KMS-11 (cell line): ENCODE results near the gene AMDHD2.
A peak's percentile ranks its signal among the peaks of the same experiment; 100 is the strongest.

Experiments used
- H2AFZ ChIP-seq: fragments of 200-600 bp; sonication (generic); 2 replicates; pipeline ENCODE4 v1.6.1; 2016; ENCODE audit warnings: antibody characterized with exemption, mixed run types, low read depth
- H3K27ac ChIP-seq: fragments of 200-600 bp; sonication (generic); 2 replicates; pipeline ENCODE4 v1.6.1; 2016; ENCODE audit warnings: mild to moderate bottlenecking, mixed run types
- H3K27me3 ChIP-seq: fragments of 200-600 bp; sonication (generic); 2 replicates; pipeline ENCODE4 v1.6.1; 2017; ENCODE audit warnings: mild to moderate bottlenecking, low read depth, mixed run types, moderate library complexity; ENCODE audit not compliant: insufficient read depth
- H3K36me3 ChIP-seq: fragments of 200-600 bp; sonication (generic); 2 replicates; pipeline ENCODE4 v1.6.1; 2017; ENCODE audit warnings: mild to moderate bottlenecking, mixed run types; ENCODE audit not compliant: insufficient read depth
- H3K4me1 ChIP-seq: fragments of 200-600 bp; sonication (generic); 2 replicates; pipeline ENCODE4 v1.6.1; 2016; ENCODE audit warnings: mild to moderate bottlenecking, low read depth, mixed run types; ENCODE audit not compliant: poor library complexity, severe bottlenecking
- H3K4me2 ChIP-seq: fragments of 200-600 bp; sonication (generic); 2 replicates; pipeline ENCODE4 v1.7.0; 2016; ENCODE audit warnings: mild to moderate bottlenecking, mixed run types
- H3K4me3 ChIP-seq: fragments of 200-600 bp; sonication (generic); IDR thresholded peaks from 2 replicates; pipeline ENCODE4 v1.6.1; 2017; ENCODE audit warnings: low read depth, low read length, mixed read lengths; ENCODE audit not compliant: insufficient read depth
- H3K79me2 ChIP-seq: fragments of 200-600 bp; sonication (generic); 2 replicates; pipeline ENCODE4 v1.6.1; 2016; ENCODE audit warnings: low read depth, mixed run types; ENCODE audit not compliant: insufficient read depth
- H3K9ac ChIP-seq: fragments of 200-600 bp; sonication (generic); 2 replicates; pipeline ENCODE4 v1.6.1; 2016; ENCODE audit warnings: mild to moderate bottlenecking, mixed run types
- H4K20me1 ChIP-seq: fragments of 200-600 bp; sonication (generic); 2 replicates; pipeline ENCODE4 v1.6.1; 2016; ENCODE audit warnings: mild to moderate bottlenecking, mixed run types; ENCODE audit not compliant: insufficient read depth
- TF ChIP-seq, protein P1 (sequence below): fragments of 200-600 bp; sonication (generic); conservative IDR thresholded peaks from 2 replicates; pipeline ENCODE4 v1.6.1; 2017; ENCODE audit warnings: low read depth, mild to moderate bottlenecking, antibody characterized with exemption, low read length, moderate library complexity, mixed read lengths

The AMDHD2 gene

DNA sequence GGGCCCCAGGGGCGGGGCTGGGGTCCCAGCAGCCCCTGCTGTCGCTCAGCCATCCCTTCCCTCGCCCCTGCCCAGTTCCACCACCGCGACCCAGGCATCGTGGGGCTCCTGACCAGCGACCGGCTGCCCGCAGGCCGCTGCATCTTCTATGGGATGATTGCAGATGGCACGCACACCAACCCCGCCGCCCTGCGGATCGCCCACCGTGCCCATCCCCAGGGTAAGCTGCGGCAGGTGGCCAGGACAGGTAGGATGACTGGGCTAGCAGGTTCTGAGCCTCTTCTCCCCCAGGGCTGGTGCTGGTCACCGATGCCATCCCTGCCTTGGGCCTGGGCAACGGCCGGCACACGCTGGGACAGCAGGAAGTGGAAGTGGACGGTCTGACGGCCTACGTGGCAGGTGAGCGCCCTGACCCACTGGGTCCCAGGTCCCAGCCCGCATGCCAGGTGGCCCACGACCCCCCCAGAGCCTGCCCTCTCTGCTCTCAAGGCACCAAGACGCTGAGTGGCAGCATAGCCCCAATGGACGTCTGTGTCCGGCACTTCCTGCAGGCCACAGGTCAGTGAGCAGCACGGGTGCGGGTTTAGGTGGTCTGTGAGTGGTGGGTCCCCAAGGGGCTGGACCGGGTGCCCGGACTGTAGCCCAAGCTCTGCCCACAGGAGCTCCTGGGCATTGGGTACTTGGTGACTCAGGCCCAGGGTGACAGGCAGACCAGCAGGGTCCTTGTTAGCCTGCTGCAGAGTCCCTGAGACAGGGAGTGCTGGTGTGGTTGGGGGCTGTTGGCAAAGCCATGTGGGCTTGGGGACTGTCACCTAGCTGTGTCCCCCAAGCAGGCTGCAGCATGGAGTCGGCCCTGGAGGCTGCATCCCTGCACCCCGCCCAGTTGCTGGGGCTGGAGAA, 8.2 kb downstream of the AMDHD2 start:
- H3K27ac ChIP-seq, result no peak overlapping the region
- no peaks in the 10 kb centered on the region for H3K27me3 ChIP-seq
- H3K4me1 ChIP-seq, result peaks cover 13% of the 10 kb centered on the region
- no peak overlapping the region for H2AFZ ChIP-seq
- H3K4me2 ChIP-seq, result no peak overlapping the region
- H3K79me2 ChIP-seq, result no peaks in the 10 kb centered on the region
- no peak overlapping the region for H3K9ac ChIP-seq
- TF ChIP-seq, protein P1, sequence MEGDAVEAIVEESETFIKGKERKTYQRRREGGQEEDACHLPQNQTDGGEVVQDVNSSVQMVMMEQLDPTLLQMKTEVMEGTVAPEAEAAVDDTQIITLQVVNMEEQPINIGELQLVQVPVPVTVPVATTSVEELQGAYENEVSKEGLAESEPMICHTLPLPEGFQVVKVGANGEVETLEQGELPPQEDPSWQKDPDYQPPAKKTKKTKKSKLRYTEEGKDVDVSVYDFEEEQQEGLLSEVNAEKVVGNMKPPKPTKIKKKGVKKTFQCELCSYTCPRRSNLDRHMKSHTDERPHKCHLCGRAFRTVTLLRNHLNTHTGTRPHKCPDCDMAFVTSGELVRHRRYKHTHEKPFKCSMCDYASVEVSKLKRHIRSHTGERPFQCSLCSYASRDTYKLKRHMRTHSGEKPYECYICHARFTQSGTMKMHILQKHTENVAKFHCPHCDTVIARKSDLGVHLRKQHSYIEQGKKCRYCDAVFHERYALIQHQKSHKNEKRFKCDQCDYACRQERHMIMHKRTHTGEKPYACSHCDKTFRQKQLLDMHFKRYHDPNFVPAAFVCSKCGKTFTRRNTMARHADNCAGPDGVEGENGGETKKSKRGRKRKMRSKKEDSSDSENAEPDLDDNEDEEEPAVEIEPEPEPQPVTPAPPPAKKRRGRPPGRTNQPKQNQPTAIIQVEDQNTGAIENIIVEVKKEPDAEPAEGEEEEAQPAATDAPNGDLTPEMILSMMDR, result no peak
- no peak overlapping the region for H3K4me3 ChIP-seq
- no peaks in the 10 kb centered on the region for H3K36me3 ChIP-seq
- no peaks in the 10 kb centered on the region for H4K20me1 ChIP-seq

DNA sequence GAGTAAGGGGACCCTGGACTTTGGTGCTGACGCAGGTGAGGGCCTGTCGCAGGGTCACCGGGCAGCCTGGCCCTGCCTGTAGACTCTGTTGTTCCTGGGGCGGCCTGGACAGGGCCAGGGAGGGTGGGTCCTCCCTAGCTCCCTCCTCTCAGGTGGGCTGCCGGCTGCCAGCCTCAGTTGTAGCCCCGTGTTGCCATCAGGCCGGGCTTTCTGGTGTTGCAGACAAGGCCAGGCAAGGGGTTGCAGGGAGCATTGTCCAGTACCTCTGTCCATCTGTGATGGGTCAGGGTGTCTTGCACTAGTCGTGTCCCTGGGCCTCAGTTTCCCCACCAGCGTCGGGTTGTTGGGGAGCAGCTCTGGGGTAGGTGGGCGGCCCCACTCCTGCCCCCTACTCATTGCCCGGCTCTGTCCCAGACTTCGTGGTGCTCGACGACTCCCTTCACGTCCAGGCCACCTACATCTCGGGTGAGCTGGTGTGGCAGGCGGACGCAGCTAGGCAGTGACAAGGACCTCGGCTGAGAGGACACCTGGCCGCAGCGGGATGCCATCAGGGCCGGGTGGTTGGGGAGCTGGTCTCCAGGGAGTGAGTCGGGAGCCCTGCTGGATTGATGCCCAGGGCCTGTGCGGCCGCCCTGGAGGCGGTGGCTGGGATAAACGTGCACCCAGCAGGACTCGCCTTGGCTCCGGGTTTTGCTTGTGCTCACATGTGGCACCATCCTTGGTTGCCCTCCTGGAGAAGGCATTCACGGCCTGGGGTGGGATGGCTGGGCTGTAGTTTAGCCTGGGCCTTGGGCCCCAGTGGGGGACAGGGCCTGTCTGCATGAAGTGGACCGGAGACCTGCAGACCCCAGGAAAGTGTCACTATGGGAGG, 9.1 kb downstream of the AMDHD2 start:
- no peak overlapping the region for H3K27ac ChIP-seq
- H3K27me3 ChIP-seq, result no peaks in the 10 kb centered on the region
- H3K4me3 ChIP-seq, result no peak overlapping the region
- H2AFZ ChIP-seq, result no peak overlapping the region
- no peak overlapping the region for H3K4me2 ChIP-seq
- H3K79me2 ChIP-seq, result no peaks in the 10 kb centered on the region
- H3K36me3 ChIP-seq, result no peaks in the 10 kb centered on the region
- TF ChIP-seq, protein P1, result no peak
- H3K4me1 ChIP-seq, result peaks cover 16% of the 10 kb centered on the region
- H4K20me1 ChIP-seq, result no peaks in the 10 kb centered on the region
- H3K9ac ChIP-seq, result no peak overlapping the region

DNA sequence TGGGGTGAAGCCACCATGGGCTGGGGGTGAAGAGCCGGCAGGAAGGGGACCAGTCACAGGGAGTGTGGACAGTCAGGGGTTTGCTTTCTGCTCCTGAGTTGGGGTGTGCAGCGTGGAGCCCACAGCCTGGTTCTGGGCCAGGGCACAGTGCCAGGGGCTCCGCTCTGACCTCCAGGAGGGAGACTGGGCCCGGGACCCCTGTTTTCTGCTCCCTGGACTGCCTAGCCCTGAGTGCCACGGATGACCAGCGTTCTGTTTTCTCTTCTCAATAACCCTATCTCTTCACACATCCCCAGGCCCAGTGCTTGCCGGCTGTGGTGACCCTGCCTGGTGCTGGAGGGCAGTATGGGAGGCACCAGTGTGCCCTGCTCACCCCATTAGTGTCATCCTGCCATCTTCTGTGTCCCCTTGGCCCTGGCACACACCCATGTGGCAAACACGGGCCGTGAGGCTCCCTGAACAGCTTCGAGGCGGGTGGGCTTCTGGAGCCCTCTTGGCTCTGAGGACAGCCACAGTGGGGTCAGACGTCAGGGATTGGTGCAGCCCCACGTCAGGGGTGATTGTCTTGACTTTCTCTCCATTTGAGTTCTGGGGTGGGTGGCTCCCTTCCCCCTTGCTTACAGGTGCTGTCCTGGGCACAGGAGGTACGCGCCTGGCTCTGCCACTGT, 9.9 kb downstream of the AMDHD2 start:
- TF ChIP-seq, protein P1, result no peak
- Histone ChIP-seq H4K20me1 (no peaks in the 10 kb centered on the region), H3K9ac (no peak overlapping the region), H2AFZ (no peak overlapping the region), H3K36me3 (no peaks in the 10 kb centered on the region), H3K4me2 (no peak overlapping the region), H3K4me1 (peaks cover 16% of the 10 kb centered on the region), H3K27me3 (no peaks in the 10 kb centered on the region), H3K79me2 (no peaks in the 10 kb centered on the region), H3K4me3 (no peak overlapping the region), H3K27ac (no peak overlapping the region)

DNA sequence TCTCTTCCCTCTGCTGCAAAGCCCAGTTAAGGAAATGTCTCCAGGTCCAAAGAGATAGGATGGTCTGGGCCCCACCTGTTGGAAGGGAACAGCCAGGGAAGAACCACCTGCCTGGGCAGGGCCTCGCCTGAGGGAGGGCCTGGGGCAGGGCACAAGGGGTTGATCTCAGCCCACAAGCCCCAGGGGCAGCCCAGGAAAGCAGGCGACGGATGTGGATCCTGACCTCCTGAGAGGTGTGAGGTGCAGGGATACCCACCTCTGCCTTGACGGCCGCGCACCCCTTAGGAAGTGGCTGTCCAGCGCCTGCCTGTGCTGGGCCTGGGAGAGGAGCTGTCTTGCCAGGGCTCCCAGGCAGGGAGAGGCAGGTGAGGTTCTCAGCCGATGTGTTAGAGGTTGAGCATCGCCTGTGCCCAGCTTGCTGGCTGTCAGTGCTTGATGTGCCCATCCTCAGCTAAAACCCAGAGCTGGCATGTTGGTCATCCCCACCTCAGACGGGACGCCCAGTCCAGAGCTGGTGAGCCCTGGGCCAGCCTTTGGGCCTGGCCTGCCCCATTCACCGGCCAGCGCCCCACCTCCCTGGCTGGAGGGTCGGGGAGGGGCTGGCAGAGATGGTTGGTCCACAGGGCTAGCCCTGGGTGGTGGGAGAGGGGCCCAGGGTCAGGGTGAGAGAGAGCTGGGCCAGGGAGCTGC, 10.6 kb downstream of the AMDHD2 start:
- Histone ChIP-seq H4K20me1 (no peaks in the 10 kb centered on the region), H3K4me1 (peaks cover 16% of the 10 kb centered on the region), H3K79me2 (no peaks in the 10 kb centered on the region), H3K9ac (peak overlapping the region; percentile 53; the same call in 1 of the 2 replicates), H3K27ac (peak overlapping the region; percentile 41), H3K4me3 (no peak overlapping the region), H3K4me2 (peak overlapping the region; percentile 70), H3K36me3 (no peaks in the 10 kb centered on the region), H3K27me3 (no peaks in the 10 kb centered on the region), H2AFZ (peak overlapping the region; percentile 65; the same call in 1 of the 2 replicates)
- TF ChIP-seq, protein P1, result no peak
